Stimulated activated CD4-positive, alpha-beta T cell treated with anti-CD3 and anti-CD28 coated beads, Interleukin-1b, Interleukin-23, amount 100 ng/mL, for 4 hours (primary cell): Measurements from ENCODE around the gene BAZ1B.
A peak's percentile ranks its signal among the peaks of the same experiment; 100 is the strongest.
"Not testable (repeated sequence)": the region's sequence is repeated elsewhere in the genome, so short reads cannot be mapped to it uniquely, and the experiment has no call there.

Source experiments
- DNase-seq, 2 donors: peaks; one replicate each; pipeline ENCODE4 v3.0.0-alpha.2; 2020; ENCODE audit warnings: low read depth in 2 of 2

Gene BAZ1B

DNA sequence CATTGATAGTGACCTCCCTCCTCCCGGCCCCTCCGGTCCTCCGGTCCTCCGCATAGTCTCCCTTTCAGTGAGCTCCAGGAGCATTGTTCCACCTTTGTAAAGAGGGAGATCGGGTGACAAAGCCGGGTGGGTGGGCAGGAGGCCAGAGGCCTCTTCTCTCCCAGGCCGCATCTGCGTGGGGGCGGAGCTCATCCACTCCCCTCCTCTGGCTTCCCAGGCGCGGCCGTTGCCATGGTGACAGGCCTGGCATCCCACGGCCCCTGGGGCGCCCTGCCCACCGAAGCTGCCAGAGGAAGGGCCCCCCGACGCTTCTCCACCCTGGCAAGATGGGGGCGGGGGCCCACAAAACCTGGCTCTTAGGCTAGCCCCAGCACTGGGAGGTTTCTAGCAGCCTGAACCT, 92.9 kb downstream of the BAZ1B start:
- no peak for DNase-seq

DNA sequence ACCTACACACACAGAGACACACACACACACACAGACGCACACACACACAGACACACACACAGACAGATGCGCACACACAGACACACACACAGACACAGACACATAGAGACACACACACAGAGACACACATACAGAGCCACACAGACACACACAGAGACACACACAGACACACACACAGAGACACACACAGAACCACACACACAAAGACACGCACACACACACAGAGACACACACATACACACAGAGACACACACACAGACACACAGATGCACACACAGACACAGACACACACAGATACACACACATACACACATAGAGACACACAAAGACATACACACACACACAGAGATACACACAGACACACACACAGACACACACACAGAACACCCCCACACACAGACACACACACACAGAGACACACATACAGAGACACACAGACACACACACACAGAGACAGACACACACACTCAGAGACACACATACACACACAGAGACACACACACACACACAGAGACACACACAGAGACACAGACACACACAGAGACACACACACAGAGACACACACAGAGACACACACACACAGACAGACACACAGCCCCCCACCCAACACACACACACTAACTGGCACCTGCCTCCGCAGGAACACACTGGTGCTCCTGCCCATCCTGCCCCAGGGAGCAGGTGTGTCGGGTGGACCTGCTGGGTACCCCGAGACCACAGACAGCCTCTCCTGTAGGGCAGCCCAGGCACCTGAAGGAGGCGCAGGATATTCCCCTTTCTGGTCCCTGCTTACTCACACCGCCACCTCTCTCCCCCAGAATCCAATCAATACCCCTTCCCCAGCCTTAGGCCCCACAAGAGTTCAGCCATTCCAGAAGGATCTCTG, 93.9 kb downstream of the BAZ1B start:
- DNase-seq, result no peak

GRCh38 chr7:73426016-73426415, 96.1 kb downstream of the BAZ1B start:
- DNase-seq, result no peak

DNA sequence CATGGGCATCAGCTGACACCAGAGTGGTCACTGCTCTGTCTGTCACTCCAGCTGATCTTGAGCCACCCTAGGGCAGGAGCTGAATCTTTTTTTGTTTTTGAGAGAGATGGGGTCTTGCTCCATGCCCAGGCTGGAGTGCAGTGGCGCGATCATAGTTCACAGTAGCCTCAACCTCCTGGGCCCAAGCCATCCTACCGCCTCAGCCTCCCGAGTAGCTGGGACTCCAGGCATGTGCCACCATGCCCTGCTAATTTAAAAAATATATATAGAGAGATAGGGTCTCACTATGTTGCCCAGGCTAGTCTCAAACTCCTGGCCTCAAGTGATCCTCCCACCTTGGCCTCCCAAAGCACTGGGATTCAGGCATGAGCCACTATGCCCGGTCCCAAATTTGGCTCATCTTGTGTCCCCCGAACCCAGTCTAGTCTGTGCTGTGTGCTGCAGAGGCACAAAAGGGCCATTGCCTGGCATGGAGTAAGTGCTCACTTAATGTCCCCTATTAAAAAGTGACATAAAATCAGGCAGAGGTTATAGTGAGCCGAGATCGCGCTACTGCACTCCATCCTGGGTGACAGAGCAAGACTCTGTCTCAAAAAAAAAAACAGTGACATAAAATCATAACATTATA, 96.6 kb downstream of the BAZ1B start:
- no peak for DNase-seq

DNA sequence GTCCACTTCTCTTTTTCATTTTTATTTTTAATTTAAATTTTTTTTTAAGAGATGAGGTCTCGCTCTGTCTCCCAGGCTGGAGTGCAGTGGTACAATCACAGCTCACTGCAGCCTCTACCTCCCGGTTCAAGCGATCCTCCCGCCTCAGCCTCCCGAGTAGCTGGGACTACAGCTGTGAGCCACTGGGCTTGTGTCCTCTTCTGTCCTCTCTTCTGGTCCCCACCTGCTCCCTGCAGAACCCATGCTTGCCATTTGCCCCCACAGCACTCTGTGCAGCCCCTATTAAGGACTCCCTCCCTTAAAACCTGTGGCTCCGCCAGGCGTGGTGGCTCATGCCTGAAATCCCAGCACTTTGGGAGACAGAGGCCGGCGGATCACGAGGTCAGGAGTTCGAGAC, 97.6 kb downstream of the BAZ1B start:
- no peak for DNase-seq

GRCh38 chr7:73423519-73424488, 98.3 kb downstream of the BAZ1B start:
- no peak for DNase-seq

GRCh38 chr7:73420610-73421009, 101.5 kb downstream of the BAZ1B start:
- not testable (repeated sequence) for DNase-seq

GRCh38 chr7:73420016-73420415, 102.1 kb downstream of the BAZ1B start:
- DNase-seq, result not testable (repeated sequence)

- DNase-seq, result no peak
Observed at GRCh38 chr7:73418113-73418703, 103.9 kb downstream of the BAZ1B start.

DNA sequence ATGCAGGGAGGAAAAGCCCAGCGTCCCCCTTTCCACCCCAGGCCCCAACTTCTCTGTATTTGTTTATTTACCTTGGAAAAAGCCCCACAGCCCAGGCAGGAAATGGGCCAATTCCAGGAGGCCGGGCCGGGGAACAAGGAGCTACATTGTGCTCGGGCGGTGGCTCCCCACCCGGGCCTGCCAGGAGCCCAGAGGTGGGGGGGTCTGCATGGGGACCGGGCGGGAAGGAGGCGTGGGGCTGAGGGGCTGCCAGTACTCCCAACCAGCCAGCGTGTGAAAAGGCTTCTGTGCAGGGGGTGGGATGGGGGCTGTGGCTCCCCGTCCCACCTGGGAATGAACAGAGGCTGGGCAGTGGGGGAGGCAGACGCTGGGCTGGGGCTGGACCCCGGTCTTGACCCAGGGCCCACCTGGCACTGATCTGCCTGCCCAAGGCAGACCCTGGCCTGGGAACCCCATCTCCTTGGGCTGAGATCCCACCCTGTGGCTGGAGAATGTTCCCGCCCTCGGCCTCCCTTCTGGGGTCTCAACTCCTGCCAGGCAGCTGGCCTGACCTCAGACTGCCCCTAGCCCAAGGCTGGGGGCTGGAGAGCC, 111.5 kb downstream of the BAZ1B start:
- not testable (repeated sequence) for DNase-seq

DNA sequence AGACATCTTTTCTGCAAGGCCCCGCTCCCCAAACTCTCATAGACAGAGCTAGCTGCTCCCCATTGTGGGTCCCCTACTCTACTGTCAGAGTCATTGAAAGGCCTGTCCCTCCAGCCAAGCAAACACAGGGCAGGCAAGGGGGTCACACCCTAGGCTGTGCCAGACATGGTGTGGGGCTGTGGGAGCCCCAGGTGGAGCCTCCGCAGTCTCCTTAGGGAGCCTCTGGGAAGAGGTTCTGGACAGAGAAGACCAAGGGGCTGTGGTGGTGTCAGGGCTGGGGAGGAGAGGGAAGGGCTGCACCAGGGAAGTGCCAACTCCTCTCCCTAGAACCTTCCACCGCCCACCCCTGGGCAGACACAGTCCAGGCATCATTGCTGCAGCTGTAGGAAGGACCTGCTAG, 117.2 kb downstream of the BAZ1B start:
- not testable (repeated sequence) for DNase-seq

GRCh38 chr7:73399185-73400050, 122.7 kb downstream of the BAZ1B start:
- peak; percentile 31 to 67 for DNase-seq

DNA sequence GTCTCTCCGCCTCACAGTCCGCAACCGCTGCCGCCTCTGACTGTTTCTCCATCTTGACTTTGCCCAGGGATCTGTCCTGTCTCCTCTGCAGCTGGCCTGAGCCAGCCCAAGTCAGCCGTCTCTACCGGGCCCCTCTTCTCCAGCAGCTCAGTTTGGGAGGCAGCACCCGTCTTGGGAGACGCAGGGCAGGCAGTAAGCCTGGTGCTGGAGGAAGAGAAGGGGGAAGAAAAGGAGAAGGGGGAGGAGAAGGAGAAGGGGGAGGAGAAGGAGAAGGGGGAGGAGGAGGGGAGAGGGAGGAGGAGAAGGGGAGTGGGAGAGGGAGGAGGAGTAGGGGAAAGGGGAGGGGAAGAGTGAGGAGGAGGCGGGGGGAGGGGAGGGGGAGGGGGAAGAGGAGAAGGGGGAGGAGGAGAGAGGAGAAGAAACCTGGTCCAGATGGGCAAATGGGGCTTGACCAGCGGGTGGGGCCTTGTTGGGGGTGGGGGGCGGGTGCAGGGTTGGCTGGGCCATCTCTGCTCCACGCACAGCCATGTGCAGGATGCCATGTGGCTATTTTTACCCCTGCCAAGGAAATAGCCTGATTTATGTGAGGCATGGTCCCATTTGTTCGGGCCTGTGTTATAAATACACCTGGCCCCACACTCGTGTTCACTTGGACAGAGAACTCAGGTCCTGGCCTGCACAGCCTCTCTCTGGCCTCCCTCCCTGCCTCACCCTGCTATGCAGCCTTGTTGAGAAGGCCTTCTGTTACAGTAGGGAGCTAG, 124.4 kb downstream of the BAZ1B start:
- no peak for DNase-seq

DNA sequence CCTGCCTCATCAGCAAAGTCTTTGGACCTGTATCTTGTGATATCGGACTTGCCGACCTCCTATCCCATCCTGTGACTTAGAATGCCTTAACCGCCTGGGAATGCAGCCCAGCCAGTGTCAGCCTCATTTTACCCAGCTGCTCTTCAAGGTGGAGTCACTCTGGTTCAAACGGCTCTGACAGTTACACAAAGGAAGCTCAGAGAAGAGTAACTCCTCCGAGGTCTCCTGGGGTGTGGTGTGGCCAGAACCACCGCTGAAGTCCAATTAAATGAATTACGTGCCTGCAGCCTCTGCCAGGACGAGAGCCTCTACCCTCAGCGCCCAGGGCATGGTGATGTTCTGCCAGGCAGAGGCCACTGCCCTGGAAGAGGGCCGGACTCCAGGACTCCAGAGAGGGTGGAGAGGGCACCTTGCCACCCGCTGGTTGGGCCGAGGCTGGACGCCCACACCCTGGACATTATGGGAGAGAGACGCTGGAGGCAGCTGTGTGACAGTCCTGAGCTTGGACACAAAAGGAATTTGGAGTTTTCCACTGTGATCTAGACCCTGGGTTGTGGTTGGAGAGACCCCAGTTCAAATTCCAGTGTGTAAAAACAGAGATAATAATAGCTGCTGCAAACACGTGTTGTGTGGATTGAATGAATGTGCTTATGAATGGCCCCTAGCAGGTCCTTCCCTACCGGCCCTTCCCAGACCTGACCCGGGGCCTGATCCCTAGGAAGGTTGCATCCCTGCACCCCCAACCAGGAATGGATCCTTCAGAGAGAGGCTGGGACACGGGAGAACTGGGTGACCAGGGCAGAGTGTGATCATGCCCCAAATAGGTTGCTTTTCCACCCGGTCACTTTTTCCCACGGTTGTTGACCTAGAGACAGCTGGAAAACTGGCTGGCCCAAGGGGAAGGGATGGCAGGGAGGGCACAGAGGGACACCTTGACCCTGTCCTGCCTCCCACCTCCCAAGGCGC, 126.3 kb downstream of the BAZ1B start:
- DNase-seq, result no peak

GRCh38 chr7:73394422-73394821, 127.7 kb downstream of the BAZ1B start:
- DNase-seq, result no peak

DNA sequence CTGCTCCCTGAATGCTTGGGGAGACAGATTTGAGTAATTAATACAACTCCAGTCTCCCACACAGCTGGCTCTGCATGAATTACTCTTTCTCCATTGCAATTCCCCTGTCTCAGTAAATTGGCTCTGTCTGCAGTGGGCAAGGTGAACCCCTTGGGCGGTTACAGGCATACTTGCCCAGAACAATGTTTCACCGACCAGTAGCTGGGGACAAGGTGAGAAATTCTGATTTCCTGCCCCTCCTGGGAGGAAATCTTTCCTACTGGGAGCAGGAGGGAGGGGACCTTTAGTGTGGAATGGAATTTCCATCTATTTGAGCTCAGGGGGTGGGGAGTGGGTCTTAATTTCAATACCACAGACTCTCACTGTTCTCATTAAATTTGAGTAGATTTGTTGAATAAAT, 130.7 kb downstream of the BAZ1B start:
- DNase-seq, result no peak
